Progenitor cell of endocrine pancreas (in vitro differentiated cells): ENCODE results near the gene DHX8. TPM values are rescaled to one million over a fixed set of nuclear protein-coding genes. Genes with fewer than 3 reads are reported as not detected.
A peak's percentile ranks its signal among the peaks of the same experiment; 100 is the strongest.
"Not testable (repeated sequence)": the region's sequence is repeated elsewhere in the genome, so short reads cannot be mapped to it uniquely, and the experiment has no call there.

Experiments used
- DNase-seq: peaks from one replicate; pipeline ENCODE4 v3.0.0; 2021; ENCODE audit warnings: low spot score; ENCODE audit not compliant: unreplicated experiment
- H3K27ac Mint-ChIP-seq: 2 replicates; pipeline ENCODE4 v1.8.0; 2021; ENCODE audit warnings: mild to moderate bottlenecking, moderate library complexity, mixed read lengths
- H3K27me3 Mint-ChIP-seq: 2 replicates; pipeline ENCODE4 v1.8.0; 2021; ENCODE audit warnings: mixed read lengths
- H3K36me3 Mint-ChIP-seq: 2 replicates; pipeline ENCODE4 v1.8.0; 2022; ENCODE audit warnings: mixed read lengths; ENCODE audit not compliant: insufficient read depth
- H3K4me1 Mint-ChIP-seq: 2 replicates; pipeline ENCODE4 v1.8.0; 2021; ENCODE audit warnings: low read depth, mixed read lengths
- H3K4me3 Mint-ChIP-seq: 2 replicates; pipeline ENCODE4 v1.8.0; 2021; ENCODE audit warnings: low read depth, mild to moderate bottlenecking, moderate library complexity, mixed read lengths
- H3K9me3 Mint-ChIP-seq: 2 replicates; pipeline ENCODE4 v1.8.0; 2021; ENCODE audit warnings: low read depth, mixed read lengths
- CTCF ChIP-seq: fragments of 200-600 bp; sonication (generic); IDR thresholded peaks from one replicate; pipeline ENCODE4 v1.5.0; 2021; ENCODE audit warnings: antibody characterized with exemption, mild to moderate bottlenecking; ENCODE audit not compliant: unreplicated experiment
- total RNA-seq: library from RNA; stranded (reverse); gene quantifications from 2 replicates; pipeline ENCODE4 v1.2.1, GENCODE V29; 2021

The DHX8 gene
- total RNA-seq, 1 donor from 2014 or later, result 55.2 TPM

- Mint-ChIP-seq H3K4me3 (no peak overlapping the region), H3K27me3 (no peaks in the 10 kb centered on the region), H3K36me3 (peaks cover 3% of the 10 kb centered on the region), H3K9me3 (no peaks in the 10 kb centered on the region), H3K27ac (no peak overlapping the region), H3K4me1 (peaks cover 20% of the 10 kb centered on the region)
- DNase-seq, result no peak
- TF ChIP-seq CTCF, result no peak
Observed at GRCh38 chr17:43448720-43449469, 34.9 kb upstream of the DHX8 start.

- no peaks in the 10 kb centered on the region for H3K27me3 Mint-ChIP-seq
- no peaks in the 10 kb centered on the region for H3K9me3 Mint-ChIP-seq
- H3K4me3 Mint-ChIP-seq, result no peak overlapping the region
- H3K27ac Mint-ChIP-seq, result peak overlapping the region; percentile 33
- no peak for TF ChIP-seq CTCF
- peaks cover 3% of the 10 kb centered on the region for H3K36me3 Mint-ChIP-seq
- DNase-seq, result no peak
- peaks cover 13% of the 10 kb centered on the region for H3K4me1 Mint-ChIP-seq
Observed at GRCh38 chr17:43449470-43450248, 34.1 kb upstream of the DHX8 start.

- H3K9me3 Mint-ChIP-seq, H3K27me3 Mint-ChIP-seq, H3K4me3 Mint-ChIP-seq, DNase-seq, H3K36me3 Mint-ChIP-seq, H3K27ac Mint-ChIP-seq: not testable (repeated sequence)
- peaks cover 12% of the 10 kb centered on the region for H3K4me1 Mint-ChIP-seq
Observed at GRCh38 chr17:43450791-43451190, 33.0 kb upstream of the DHX8 start.

DNA sequence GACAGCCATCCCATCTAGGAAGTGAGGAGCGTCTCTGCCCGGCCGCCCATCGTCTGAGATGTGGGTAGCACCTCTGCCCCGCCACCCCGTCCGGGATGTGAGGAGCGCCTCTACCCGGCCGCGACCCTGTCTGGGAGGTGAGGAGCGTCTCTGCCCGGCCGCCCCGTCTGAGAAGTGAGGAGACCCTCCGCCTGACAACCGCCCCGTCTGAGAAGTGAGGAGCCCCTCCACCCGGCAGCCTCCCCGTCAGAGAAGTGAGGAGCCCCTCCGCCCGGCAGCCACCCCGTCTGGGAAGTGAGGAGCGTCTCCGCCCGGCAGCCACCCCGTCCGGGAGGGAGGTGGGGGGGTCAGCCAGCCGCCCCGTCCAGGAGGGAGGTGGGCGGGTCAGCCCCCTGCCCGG, 32.0 kb upstream of the DHX8 start:
- not testable (repeated sequence) for H3K9me3 Mint-ChIP-seq, H3K27ac Mint-ChIP-seq, H3K27me3 Mint-ChIP-seq, H3K4me3 Mint-ChIP-seq, H3K36me3 Mint-ChIP-seq, DNase-seq
- peaks cover 15% of the 10 kb centered on the region for H3K4me1 Mint-ChIP-seq

DNA sequence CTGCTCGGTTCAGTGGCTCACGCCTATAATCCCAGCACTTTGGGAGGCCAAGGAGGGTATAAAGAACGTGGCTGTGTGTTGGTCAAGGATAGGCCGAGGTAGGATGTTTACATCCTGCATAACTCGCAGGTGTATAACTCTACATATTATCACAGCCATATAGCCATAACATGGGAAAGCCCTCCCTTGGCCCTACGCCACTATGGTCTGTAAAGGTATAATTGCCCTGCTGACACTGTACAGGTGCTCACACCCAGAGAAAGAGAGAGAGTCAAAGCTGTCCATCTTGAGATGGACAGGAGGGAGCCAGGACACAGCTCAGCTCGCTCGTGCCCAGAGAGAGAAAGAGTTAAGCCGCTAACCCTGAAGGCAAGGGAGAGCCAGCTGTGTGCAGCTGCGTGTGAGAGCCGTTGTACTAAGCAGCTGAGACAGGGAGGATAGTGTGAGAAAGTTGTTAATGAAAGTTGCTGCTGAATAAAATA, 30.4 kb upstream of the DHX8 start:
- H3K27ac Mint-ChIP-seq, result no peak overlapping the region
- H3K4me3 Mint-ChIP-seq, result no peak overlapping the region
- H3K36me3 Mint-ChIP-seq, result peaks cover 3% of the 10 kb centered on the region
- no peaks in the 10 kb centered on the region for H3K27me3 Mint-ChIP-seq
- no peak for DNase-seq
- H3K9me3 Mint-ChIP-seq, result no peaks in the 10 kb centered on the region
- peaks cover 23% of the 10 kb centered on the region for H3K4me1 Mint-ChIP-seq
- TF ChIP-seq CTCF, result no peak

DNA sequence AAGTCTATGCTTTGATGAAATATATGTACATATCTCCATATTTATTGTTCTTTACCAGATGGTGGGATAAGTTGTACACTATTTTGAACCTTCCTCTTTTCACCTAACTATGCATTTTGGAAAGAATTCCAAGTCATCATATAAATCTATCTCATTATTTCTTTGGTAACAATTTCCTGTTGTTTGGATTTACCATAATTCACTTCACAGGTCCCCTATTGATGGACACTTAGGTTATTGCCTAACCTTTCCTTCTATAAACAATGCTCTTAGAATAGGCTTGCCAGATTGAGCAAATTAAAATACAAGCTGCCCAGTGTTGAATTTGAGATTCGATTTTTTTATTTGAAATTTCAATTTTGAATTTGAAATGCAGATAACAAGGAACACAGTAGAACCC, 28.9 kb upstream of the DHX8 start:
- H3K4me1 Mint-ChIP-seq, result peaks cover 19% of the 10 kb centered on the region
- no peak for DNase-seq

More for the DNA sequence above, 28.9 kb upstream of the DHX8 start:
- peaks cover 3% of the 10 kb centered on the region for H3K36me3 Mint-ChIP-seq
- no peak for TF ChIP-seq CTCF
- no peaks in the 10 kb centered on the region for H3K9me3 Mint-ChIP-seq
- H3K27me3 Mint-ChIP-seq, result no peaks in the 10 kb centered on the region
- peak overlapping the region; percentile 65 for H3K27ac Mint-ChIP-seq
- H3K4me3 Mint-ChIP-seq, result no peak overlapping the region
